HEK293 (cell line): ENCODE data around the gene ADPGK.
A peak's percentile ranks its signal among the peaks of the same experiment; 100 is the strongest.

Source experiments
- CTCF ChIA-PET: fragments of 350-600 bp; formaldehyde crosslinking; extraction: SDS; loops from one replicate; lab custom pipeline; 2021; ENCODE audit warnings: antibody characterized with exemption; lab: Yijun Ruan, JAX
- POLR2A ChIA-PET: fragments of 300-600 bp; formaldehyde crosslinking; extraction: SDS; loops from one replicate; lab custom pipeline; 2020; ENCODE audit warnings: antibody characterized with exemption, inconsistent platforms; lab: Yijun Ruan, JAX
- H3K27ac ChIP-seq: fragments of 200-500 bp; sonication (Bioruptor generic); 2 replicates; pipeline ENCODE4 v1.5.1; 2014; ENCODE audit warnings: low read depth, low read length, control low read depth, inconsistent platforms; ENCODE audit errors: extremely low read depth
- H3K36me3 ChIP-seq, 2 experiments: fragments of 200-500 bp in 1 of 2; sonication (Bioruptor generic) in 1 of 2; 1 replicate in 1 of 2; 2 replicates in 1 of 2; pipeline ENCODE4 v1.5.1; 2014 to 2017; ENCODE audit warnings: inconsistent platforms in 2 of 2, low read length in 2 of 2; ENCODE audit not compliant: control insufficient read depth in 2 of 2, insufficient read depth in 1 of 2
- H3K4me1 ChIP-seq: fragments of 200-500 bp; sonication (Bioruptor generic); 2 replicates; pipeline ENCODE4 v1.5.1; 2014; ENCODE audit warnings: mild to moderate bottlenecking, low read length, inconsistent platforms; ENCODE audit not compliant: control insufficient read depth, insufficient read depth
- H3K4me3 ChIP-seq: 2 replicates; pipeline ENCODE4 v1.5.1; 2011; ENCODE audit warnings: low read depth, mild to moderate bottlenecking, control low read depth, low read length, moderate library complexity
- H3K9me3 ChIP-seq: fragments of 200-500 bp; sonication (Bioruptor generic); 2 replicates; pipeline ENCODE4 v1.5.1; 2014; ENCODE audit warnings: low read depth, low read length, inconsistent platforms; ENCODE audit not compliant: control insufficient read depth, insufficient read depth
- HOXA7 ChIP-seq: sonication (generic); formaldehyde crosslinking; IDR thresholded peaks from 2 replicates; pipeline ENCODE4 v1.8.1; 2022; ENCODE audit warnings: missing genetic modification reagents, borderline replicate concordance
- ZNF660 ChIP-seq: fragments of 450-650 bp; IDR thresholded peaks from 2 replicates; pipeline ENCODE4 v1.5.1; 2018; ENCODE audit warnings: missing biosample characterization, mild to moderate bottlenecking, missing genetic modification characterization

Gene ADPGK

DNA sequence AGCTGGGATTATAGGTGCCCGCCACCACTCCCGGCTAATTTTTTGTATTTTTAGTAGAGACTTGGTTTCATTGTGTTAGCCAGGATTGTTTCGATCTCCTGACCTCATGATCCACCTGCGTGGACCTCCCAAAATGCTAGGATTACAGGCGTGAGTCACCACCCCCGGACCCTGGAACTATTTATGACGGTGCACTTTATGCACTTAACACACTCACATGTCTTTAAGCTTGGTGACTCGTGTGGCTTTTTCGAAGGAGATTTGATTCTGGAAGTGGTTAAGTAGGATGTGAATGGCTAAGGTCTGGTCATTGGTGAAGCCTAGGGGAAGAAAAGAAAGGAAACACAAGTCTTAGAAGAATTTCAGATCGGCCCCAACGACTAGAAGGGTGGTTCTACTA, 77.3 kb downstream of the ADPGK start:
- ChIA-PET CTCF (interaction anchor here (0.6 to 5.6 kb wide), 4 partner anchors 16 to 1029 kb away, joined by 4 to 36 read pairs (median 4); no protein-coding TSS in a partner anchor), POLR2A (no interaction called here)
- H3K36me3 ChIP-seq: no peaks in the 10 kb centered on the region; a peak in 1 of 3 replicates
- TF ChIP-seq HOXA7 (CRISPR knock-in tag) (no peak), ZNF660 (tag by site-specific recombination) (peak; percentile 83)
- TF ChIP-seq, all 188 proteins: peak for 1
- no peak overlapping the region for H3K4me3 ChIP-seq
- H3K27ac ChIP-seq: no peak overlapping the region
- no peaks in the 10 kb centered on the region for H3K9me3 ChIP-seq
- no peaks in the 10 kb centered on the region for H3K4me1 ChIP-seq
